Left lung (tissue), 10 donors: ENCODE data around the gene PAK1IP1. TPM values are rescaled to one million over a fixed set of nuclear protein-coding genes. Genes with fewer than 3 reads are reported as not detected.
A peak's percentile ranks its signal among the peaks of the same experiment; 100 is the strongest.

Experiments
- ATAC-seq: fragments of 200-7000 bp; cut with Tn5 transposase; one replicate; pipeline ENCODE4 v1.9.1; 2020; ENCODE audit warnings: moderate library complexity
- DNase-seq, 4 donors: peaks; one replicate each; pipeline ENCODE4 v3.0.0-alpha.2; 2013 to 2020
- H3K27ac ChIP-seq, 2 donors: fragments of 200-600 bp; sonication (generic) in 1 of 2; one replicate each; pipeline versions ENCODE4 v1.5.0 to v1.8.0; 2020 to 2021
- H3K27me3 ChIP-seq, 2 donors: fragments of 200-600 bp; sonication (generic) in 1 of 2; one replicate each; pipeline versions ENCODE4 v1.5.0 to v1.8.0; 2020 to 2021
- H3K36me3 ChIP-seq, 2 donors: fragments of 200-600 bp; sonication (generic) in 1 of 2; one replicate each; pipeline versions ENCODE4 v1.5.0 to v1.8.0; 2020 to 2021
- H3K4me1 ChIP-seq, 2 donors: fragments of 200-600 bp; one replicate each; pipeline ENCODE4 v1.8.0; 2021
- H3K4me3 ChIP-seq, 2 donors: fragments of 200-600 bp; sonication (generic) in 1 of 2; one replicate each; pipeline versions ENCODE4 v1.5.0 to v1.8.0; 2020 to 2021; ENCODE audit warnings: mild to moderate bottlenecking in 1 of 2
- H3K9me3 ChIP-seq, 2 donors: fragments of 200-600 bp; sonication (generic) in 1 of 2; one replicate each; pipeline versions ENCODE4 v1.5.0 to v1.8.0; 2020 to 2021
- intact Hi-C, 2 donors: fragments of 100-400 bp; cut with DNase I; formaldehyde crosslinking; loops; one replicate each; pipeline versions ENCODE4 v1.11.2 to v1.14.2; 2022
- polyA plus RNA-seq, 6 donors: library from polyadenylated mRNA; unstranded; fragments of 120-200 nt; gene quantifications; one replicate each; pipeline ENCODE4 v1.2.1, GENCODE V29; 2013; ENCODE audit not compliant: insufficient read length in 6 of 6
- total RNA-seq, 2 donors: library from RNA; stranded (reverse); fragmentation: NEBNext Ultra II Directional; extraction: Animal tissue kit (Norgen Biotek cat#: 25700); gene quantifications; one replicate each; pipeline ENCODE4 v1.2.1, GENCODE V29; 2021
- TF ChIP-seq, protein P1 (sequence below), 2 donors: fragments of 200-600 bp; sonication (generic) in 1 of 2; IDR thresholded peaks; one replicate each; pipeline versions ENCODE4 v1.5.0 to v1.8.0; 2021; ENCODE audit warnings: antibody characterized with exemption in 2 of 2
- donor health status: DM: no; HTN: yes; CAD: no.
- donor health status: DM: no; HTN: no; CAD: no.

PAK1IP1 gene
- total and polyA plus RNA-seq, 8 donors, result 9.6 to 25.0 (median 21.3) TPM

- H3K4me1 ChIP-seq, result no peaks in the 10 kb centered on the region
- no peaks in the 10 kb centered on the region for H3K9me3 ChIP-seq
- H3K4me3 ChIP-seq, result no peak overlapping the region
- no peaks in the 10 kb centered on the region for H3K27me3 ChIP-seq
- no peak overlapping the region for H3K27ac ChIP-seq
- intact Hi-C loops, result no loop called here
- no peak for ATAC-seq
- TF ChIP-seq, protein P1, sequence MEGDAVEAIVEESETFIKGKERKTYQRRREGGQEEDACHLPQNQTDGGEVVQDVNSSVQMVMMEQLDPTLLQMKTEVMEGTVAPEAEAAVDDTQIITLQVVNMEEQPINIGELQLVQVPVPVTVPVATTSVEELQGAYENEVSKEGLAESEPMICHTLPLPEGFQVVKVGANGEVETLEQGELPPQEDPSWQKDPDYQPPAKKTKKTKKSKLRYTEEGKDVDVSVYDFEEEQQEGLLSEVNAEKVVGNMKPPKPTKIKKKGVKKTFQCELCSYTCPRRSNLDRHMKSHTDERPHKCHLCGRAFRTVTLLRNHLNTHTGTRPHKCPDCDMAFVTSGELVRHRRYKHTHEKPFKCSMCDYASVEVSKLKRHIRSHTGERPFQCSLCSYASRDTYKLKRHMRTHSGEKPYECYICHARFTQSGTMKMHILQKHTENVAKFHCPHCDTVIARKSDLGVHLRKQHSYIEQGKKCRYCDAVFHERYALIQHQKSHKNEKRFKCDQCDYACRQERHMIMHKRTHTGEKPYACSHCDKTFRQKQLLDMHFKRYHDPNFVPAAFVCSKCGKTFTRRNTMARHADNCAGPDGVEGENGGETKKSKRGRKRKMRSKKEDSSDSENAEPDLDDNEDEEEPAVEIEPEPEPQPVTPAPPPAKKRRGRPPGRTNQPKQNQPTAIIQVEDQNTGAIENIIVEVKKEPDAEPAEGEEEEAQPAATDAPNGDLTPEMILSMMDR (IDR thresholded peaks at IDR 0.05), result no peak
- DNase-seq, result no peak
- H3K36me3 ChIP-seq, result no peaks in the 10 kb centered on the region
Observed at GRCh38 chr6:10685092-10685915, 9.5 kb upstream of the PAK1IP1 start.

GRCh38 chr6:10686901-10687300 is 7.9 kb upstream of the PAK1IP1 start:
- Histone ChIP-seq H3K36me3 (no peaks in the 10 kb centered on the region), H3K27ac (no peak overlapping the region), H3K9me3 (no peaks in the 10 kb centered on the region), H3K27me3 (no peaks in the 10 kb centered on the region), H3K4me1 (no peaks in the 10 kb centered on the region), H3K4me3 (no peak overlapping the region)
- intact Hi-C loops, result no loop called here
- DNase-seq (no peak), ATAC-seq (no peak)
- TF ChIP-seq, protein P1 (IDR thresholded peaks at IDR 0.05), result no peak

DNA sequence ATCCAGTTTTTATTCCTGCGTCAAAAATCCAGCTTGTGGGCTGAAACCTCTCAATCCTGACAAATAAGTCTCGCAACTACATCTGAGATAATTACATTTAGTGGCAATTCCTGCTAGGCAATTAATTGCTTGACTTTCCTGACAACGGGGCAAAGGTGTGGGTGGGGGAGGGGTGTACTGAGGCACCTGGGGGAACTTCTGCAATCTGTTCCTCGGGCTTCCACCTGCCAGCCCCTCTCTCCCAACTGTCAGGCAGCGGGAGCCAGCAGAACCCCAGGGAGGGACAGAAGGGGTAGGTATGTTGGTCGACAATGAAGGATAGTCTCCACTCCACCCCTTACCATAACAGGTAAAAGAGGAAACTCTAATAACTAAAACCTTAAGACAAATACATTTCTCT is 7.2 kb upstream of the PAK1IP1 start:
- H3K9me3 ChIP-seq, result no peaks in the 10 kb centered on the region
- H3K27ac ChIP-seq, result no peak overlapping the region
- intact Hi-C loops, result no loop called here
- TF ChIP-seq, protein P1 (IDR thresholded peaks at IDR 0.05), result no peak
- no peaks in the 10 kb centered on the region for H3K4me1 ChIP-seq
- H3K27me3 ChIP-seq, result no peaks in the 10 kb centered on the region
- DNase-seq, result no peak
- no peak for ATAC-seq
- H3K4me3 ChIP-seq, result no peak overlapping the region
- H3K36me3 ChIP-seq, result no peaks in the 10 kb centered on the region

DNA sequence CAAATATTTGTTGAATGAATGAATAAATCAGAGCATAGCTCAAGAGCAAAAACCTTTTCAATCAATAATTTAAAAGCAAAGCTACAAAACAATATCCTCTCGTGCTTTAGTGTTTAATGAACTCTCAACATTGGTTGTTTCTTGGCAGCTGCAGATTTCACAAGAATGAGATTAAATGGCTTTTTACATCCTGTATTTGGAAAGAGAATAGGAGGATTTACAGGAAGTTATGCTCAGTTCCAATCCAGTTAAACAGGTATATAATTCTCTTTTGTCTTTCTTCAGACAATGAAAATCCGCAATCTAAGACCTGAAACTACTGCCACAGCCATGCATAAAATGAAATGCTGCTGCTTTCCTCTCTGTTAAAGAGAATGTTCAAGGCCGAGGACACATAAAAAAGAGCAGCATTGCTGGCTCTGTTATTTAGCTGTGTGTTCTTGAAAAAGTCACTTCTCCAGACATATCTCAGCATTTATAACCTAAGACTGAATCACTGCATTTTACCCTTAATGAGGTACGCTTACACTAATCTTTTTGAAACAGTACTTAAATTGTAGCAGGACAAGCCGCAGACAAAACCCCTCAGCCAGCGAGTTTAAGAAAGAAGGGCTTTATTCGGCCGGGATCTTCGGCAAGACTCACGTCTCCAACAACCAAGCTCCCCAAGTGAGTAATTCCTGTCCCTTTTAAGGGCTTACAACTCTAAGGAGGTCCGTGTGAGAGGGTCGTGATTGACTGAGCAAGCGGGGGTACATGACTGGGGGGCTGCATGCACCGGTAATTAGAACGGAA is 3.9 kb upstream of the PAK1IP1 start:
- peaks cover 12 to 18% of the 10 kb centered on the region in 2 donors for H3K4me1 ChIP-seq
- TF ChIP-seq, protein P1 (IDR thresholded peaks at IDR 0.05), result no peak
- no peak for ATAC-seq
- no peaks in the 10 kb centered on the region for H3K27me3 ChIP-seq
- peak in 1 of 4 donors; percentile 30 for DNase-seq
- H3K4me3 ChIP-seq, result no peak overlapping the region
- H3K36me3 ChIP-seq, result no peaks in the 10 kb centered on the region
- intact Hi-C loops, result no loop called here
- no peaks in the 10 kb centered on the region for H3K9me3 ChIP-seq
- no peak overlapping the region for H3K27ac ChIP-seq

- Histone ChIP-seq H3K27ac (no peak overlapping the region), H3K4me3 (peak overlapping the region; percentile 72 to 81), H3K27me3 (no peaks in the 10 kb centered on the region), H3K36me3 (peaks cover 0 to 3% of the 10 kb centered on the region in 2 donors), H3K4me1 (peaks cover 16 to 32% of the 10 kb centered on the region in 2 donors), H3K9me3 (no peaks in the 10 kb centered on the region)
- no peak for ATAC-seq
- TF ChIP-seq, protein P1 (IDR thresholded peaks at IDR 0.05), result no peak
- DNase-seq, result no peak
- intact Hi-C loops, result no loop called here
Observed at GRCh38 chr6:10692965-10693538, 1.7 kb upstream of the PAK1IP1 start.
